ENCODE measurements around the gene TMPRSS3. TPM values are rescaled to one million over a fixed set of nuclear protein-coding genes. Genes with fewer than 3 reads are reported as not detected.
A peak's percentile ranks its signal among the peaks of the same experiment; 100 is the strongest.

The TMPRSS3 gene
- total and polyA plus RNA-seq, 9 of the 15 experiments (the other 6 are each of a cell fraction or from before 2014, with no cell fraction given) = 0.07 TPM; not detected in 8

DNA sequence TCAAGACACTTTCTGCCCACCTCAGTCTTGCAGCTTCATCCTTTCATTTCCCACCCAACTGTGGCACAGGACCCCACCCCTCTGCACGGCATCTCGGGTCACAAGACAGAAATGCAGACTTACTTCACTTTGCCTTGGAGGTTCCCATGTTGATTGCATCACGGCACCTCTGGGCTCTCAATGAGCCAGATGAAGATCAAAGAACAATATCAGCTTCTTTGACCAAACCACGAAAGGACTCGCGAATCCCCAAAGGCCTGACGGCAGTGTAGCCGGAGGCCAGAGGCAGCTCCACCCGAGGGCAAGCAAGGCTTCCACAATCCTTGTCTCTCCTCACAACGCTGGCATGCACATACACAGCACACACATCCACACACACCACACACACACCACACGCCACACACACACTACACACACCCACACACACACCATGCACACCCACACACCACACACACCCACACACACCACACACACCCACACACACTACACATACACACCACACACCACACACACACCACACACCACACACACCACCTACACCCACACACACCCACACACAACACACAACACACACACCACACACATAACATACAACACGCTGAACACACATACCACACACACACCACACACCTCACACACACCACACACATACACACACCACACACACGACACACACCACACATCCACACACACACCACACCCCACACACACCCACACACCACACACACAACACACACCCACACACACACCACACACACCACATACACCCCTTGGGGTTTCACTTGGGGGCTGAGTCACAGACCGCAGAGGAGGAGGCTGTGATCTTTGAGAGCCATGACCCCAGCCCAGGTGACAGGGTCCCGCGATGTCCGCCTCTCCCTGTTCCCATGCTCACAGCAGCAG, 43.7 kb upstream of the TMPRSS3 start:
- no peak for DNase-seq (ENCODE audit: extremely low read depth in 1 of 4, low spot score in 3 of 4)
- POLR2A ChIA-PET = no interaction called here
- Histone ChIP-seq H3K79me2 (ENCODE audit: control insufficient read depth, insufficient read depth, low read length) (no peaks in the 10 kb centered on the region), H3K27ac (ENCODE audit: extremely low read depth, low read depth, low read length) (no peak overlapping the region), H3K9me3 (replicated peaks; ENCODE audit: control insufficient read depth, insufficient read depth, low read depth, low read length) (no peaks in the 10 kb centered on the region), H3K9me1 (ENCODE audit: control insufficient read depth, insufficient read depth, low read length) (no peaks in the 10 kb centered on the region), H3K4me3 (no peak overlapping the region), H3K4me1 (replicated peaks in 1 of 2; ENCODE audit: control insufficient read depth in 2 of 2, insufficient read depth in 2 of 2, low read length in 2 of 2) (peaks cover under 1 to 5% of the 10 kb centered on the region in 2 experiments; a peak in 3 of 5 replicates), H2AFZ (ENCODE audit: low read depth, low read length) (no peak overlapping the region), H3K4me2 (ENCODE audit: insufficient read depth, low read length) (no peak overlapping the region), H3K36me3 (ENCODE audit: control insufficient read depth, insufficient read depth, low read length) (no peaks in the 10 kb centered on the region), H4K20me1 (replicated peaks; ENCODE audit: control insufficient read depth, insufficient read depth, low read length) (peaks cover 3% of the 10 kb centered on the region; the same call in 1 of the 2 replicates), H3K9ac (ENCODE audit: insufficient read depth in 1 of 2, low read depth in 2 of 2, low read length in 2 of 2) (no peak overlapping the region), H3K27me3 (ENCODE audit: control insufficient read depth in 2 of 2, insufficient read depth in 2 of 2, low read length in 2 of 2) (peaks cover 0 to 7% of the 10 kb centered on the region in 2 experiments; a peak in 3 of 5 replicates)
- BruUV-seq (replicated peaks) = no TSS peak
- intact Hi-C loops (cut with micrococcal nuclease) = no loop called here
- FAIRE-seq = peak; percentile 84
- no peak for ATAC-seq
- CTCF ChIA-PET (ENCODE audit: low intra/inter-chr PET ratio) = no interaction called here
- WGBS (ENCODE audit: insufficient coverage, low coverage, missing lambda C conversion rate) = 24% methylated on average over 17 of the region's 17 CpGs
- in situ Hi-C loops (cut with MboI) = loop anchor here (10.0 kb wide), 1 partner anchor 125 kb away; the partner anchor contains the start of gene TFF3
- TF ChIP-seq EGR1 (conservative IDR thresholded peaks at IDR 0.05) = peak; percentile 93
- TF ChIP-seq, protein P1, sequence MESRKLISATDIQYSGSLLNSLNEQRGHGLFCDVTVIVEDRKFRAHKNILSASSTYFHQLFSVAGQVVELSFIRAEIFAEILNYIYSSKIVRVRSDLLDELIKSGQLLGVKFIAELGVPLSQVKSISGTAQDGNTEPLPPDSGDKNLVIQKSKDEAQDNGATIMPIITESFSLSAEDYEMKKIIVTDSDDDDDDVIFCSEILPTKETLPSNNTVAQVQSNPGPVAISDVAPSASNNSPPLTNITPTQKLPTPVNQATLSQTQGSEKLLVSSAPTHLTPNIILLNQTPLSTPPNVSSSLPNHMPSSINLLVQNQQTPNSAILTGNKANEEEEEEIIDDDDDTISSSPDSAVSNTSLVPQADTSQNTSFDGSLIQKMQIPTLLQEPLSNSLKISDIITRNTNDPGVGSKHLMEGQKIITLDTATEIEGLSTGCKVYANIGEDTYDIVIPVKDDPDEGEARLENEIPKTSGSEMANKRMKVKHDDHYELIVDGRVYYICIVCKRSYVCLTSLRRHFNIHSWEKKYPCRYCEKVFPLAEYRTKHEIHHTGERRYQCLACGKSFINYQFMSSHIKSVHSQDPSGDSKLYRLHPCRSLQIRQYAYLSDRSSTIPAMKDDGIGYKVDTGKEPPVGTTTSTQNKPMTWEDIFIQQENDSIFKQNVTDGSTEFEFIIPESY (CRISPR knock-in tag; IDR thresholded peaks at IDR 0.05) = peak; percentile 92
- no peak for TF ChIP-seq ZNF174 (CRISPR knock-in tag; IDR thresholded peaks at IDR 0.05)
- no peak for TF ChIP-seq ZNF140 (CRISPR knock-in tag; IDR thresholded peaks at IDR 0.05)
- peak; percentile 25 to 68; a peak in 2 of 4 replicates for TF ChIP-seq TRIM24 (IDR thresholded peaks at IDR 0.05)
- no peak for TF ChIP-seq RBFOX2 (IDR thresholded peaks at IDR 0.05; ENCODE audit: low read depth, low read length)
- TF ChIP-seq, protein P2, sequence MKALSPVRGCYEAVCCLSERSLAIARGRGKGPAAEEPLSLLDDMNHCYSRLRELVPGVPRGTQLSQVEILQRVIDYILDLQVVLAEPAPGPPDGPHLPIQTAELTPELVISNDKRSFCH (CRISPR knock-in tag; IDR thresholded peaks at IDR 0.05) = no peak
- TF ChIP-seq, protein P2 (tag; IDR thresholded peaks at IDR 0.05) = no peak
- TF ChIP-seq L3MBTL2 (IDR thresholded peaks at IDR 0.05) = no peak
- TF ChIP-seq PHF20 (IDR thresholded peaks at IDR 0.05; ENCODE audit: partially characterized antibody) = peak; percentile 59
- TF ChIP-seq, protein P3, sequence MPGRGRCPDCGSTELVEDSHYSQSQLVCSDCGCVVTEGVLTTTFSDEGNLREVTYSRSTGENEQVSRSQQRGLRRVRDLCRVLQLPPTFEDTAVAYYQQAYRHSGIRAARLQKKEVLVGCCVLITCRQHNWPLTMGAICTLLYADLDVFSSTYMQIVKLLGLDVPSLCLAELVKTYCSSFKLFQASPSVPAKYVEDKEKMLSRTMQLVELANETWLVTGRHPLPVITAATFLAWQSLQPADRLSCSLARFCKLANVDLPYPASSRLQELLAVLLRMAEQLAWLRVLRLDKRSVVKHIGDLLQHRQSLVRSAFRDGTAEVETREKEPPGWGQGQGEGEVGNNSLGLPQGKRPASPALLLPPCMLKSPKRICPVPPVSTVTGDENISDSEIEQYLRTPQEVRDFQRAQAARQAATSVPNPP (IDR thresholded peaks at IDR 0.05; ENCODE audit: borderline replicate concordance, insufficient read depth, insufficient read length) = no peak
- TF ChIP-seq, protein P4, sequence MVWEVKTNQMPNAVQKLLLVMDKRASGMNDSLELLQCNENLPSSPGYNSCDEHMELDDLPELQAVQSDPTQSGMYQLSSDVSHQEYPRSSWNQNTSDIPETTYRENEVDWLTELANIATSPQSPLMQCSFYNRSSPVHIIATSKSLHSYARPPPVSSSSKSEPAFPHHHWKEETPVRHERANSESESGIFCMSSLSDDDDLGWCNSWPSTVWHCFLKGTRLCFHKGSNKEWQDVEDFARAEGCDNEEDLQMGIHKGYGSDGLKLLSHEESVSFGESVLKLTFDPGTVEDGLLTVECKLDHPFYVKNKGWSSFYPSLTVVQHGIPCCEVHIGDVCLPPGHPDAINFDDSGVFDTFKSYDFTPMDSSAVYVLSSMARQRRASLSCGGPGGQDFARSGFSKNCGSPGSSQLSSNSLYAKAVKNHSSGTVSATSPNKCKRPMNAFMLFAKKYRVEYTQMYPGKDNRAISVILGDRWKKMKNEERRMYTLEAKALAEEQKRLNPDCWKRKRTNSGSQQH (CRISPR knock-in tag; IDR thresholded peaks at IDR 0.05) = peak; percentile 90; the same call in 1 of the 2 replicates
- TF ChIP-seq MCM3 (IDR thresholded peaks at IDR 0.05) = no peak
- TF ChIP-seq TGIF2 (CRISPR knock-in tag; IDR thresholded peaks at IDR 0.05) = no peak
- TF ChIP-seq TBP (optimal IDR thresholded peaks at IDR 0.05; ENCODE audit: low read depth, low read length) = no peak
